ENCODE results near the gene SS18L1.

GRCh38 chr20:62223571-62223970 lies 80.0 kb downstream of the SS18L1 start:
- TF ChIP-seq CTCF (IDR thresholded peaks at IDR 0.05; ENCODE audit: insufficient read depth, low read length) (no peak), POLR2AphosphoS5 (IDR thresholded peaks at IDR 0.05; ENCODE audit: low read depth) (no peak)
